Activated T-helper 17 cell treated with anti-CD3 and anti-CD28 coated beads, Interleukin-2, amount 50 U/mL, for 72 hours (primary cell): ENCODE data around the gene KAT14. TPM values are rescaled to one million over a fixed set of nuclear protein-coding genes. Genes with fewer than 3 reads are reported as not detected.
"Not testable (repeated sequence)": the region's sequence is repeated elsewhere in the genome, so short reads cannot be mapped to it uniquely, and the experiment has no call there.

Experiments
- ATAC-seq: fragments of 150-1000 bp; cut with Tn5 transposase; replicated peaks from 2 replicates; pipeline ENCODE4 v1.10.0; 2021; ENCODE audit warnings: mild to moderate bottlenecking, moderate library complexity
- H3K27ac Mint-ChIP-seq: one replicate; pipeline ENCODE4 v1.8.0; 2022; ENCODE audit warnings: mixed read lengths
- H3K27me3 Mint-ChIP-seq: one replicate; pipeline ENCODE4 v1.8.0; 2022; ENCODE audit warnings: mixed read lengths
- H3K36me3 Mint-ChIP-seq: one replicate; pipeline ENCODE4 v1.8.0; 2022; ENCODE audit warnings: low read depth, mild to moderate bottlenecking, mixed read lengths
- H3K4me1 Mint-ChIP-seq: one replicate; pipeline ENCODE4 v1.8.0; 2022; ENCODE audit warnings: mixed read lengths
- H3K4me3 Mint-ChIP-seq: one replicate; pipeline ENCODE4 v1.8.0; 2022; ENCODE audit warnings: mild to moderate bottlenecking, mixed read lengths
- H3K9me3 Mint-ChIP-seq: one replicate; pipeline ENCODE4 v1.8.0; 2022; ENCODE audit warnings: mixed read lengths
- total RNA-seq, 2 donors: library from RNA; stranded (reverse); gene quantifications; one replicate each; pipeline ENCODE4 v1.2.3, GENCODE V29; 2022

The KAT14 gene
- total RNA-seq, 2 donors from 2014 or later: 11.3 to 11.6 TPM

GRCh38 chr20:18224968-18225568 is 87.4 kb downstream of the KAT14 start:
- H3K27ac Mint-ChIP-seq: no peak overlapping the region

GRCh38 chr20:18225632-18226031 is 88.0 kb downstream of the KAT14 start:
- Mint-ChIP-seq H3K4me3 (no peak overlapping the region), H3K27ac (no peak overlapping the region), H3K9me3 (no peaks in the 10 kb centered on the region)

More at GRCh38 chr20:18224968-18225568, 87.4 kb downstream of the KAT14 start:
- Mint-ChIP-seq H3K9me3 (no peaks in the 10 kb centered on the region), H3K36me3 (no peaks in the 10 kb centered on the region), H3K4me3 (no peak overlapping the region), H3K4me1 (no peaks in the 10 kb centered on the region), H3K27me3 (peaks cover 11% of the 10 kb centered on the region)
- ATAC-seq: no peak

GRCh38 chr20:18226741-18227140 is 89.1 kb downstream of the KAT14 start:
- not testable (repeated sequence) for ATAC-seq, H3K4me3 Mint-ChIP-seq, H3K27ac Mint-ChIP-seq, H3K27me3 Mint-ChIP-seq, H3K9me3 Mint-ChIP-seq, H3K4me1 Mint-ChIP-seq, H3K36me3 Mint-ChIP-seq

More at GRCh38 chr20:18225632-18226031, 88.0 kb downstream of the KAT14 start:
- peaks cover 11% of the 10 kb centered on the region for H3K27me3 Mint-ChIP-seq
- no peak for ATAC-seq
- H3K4me1 Mint-ChIP-seq: no peaks in the 10 kb centered on the region
- H3K36me3 Mint-ChIP-seq: no peaks in the 10 kb centered on the region

- no peak overlapping the region for H3K27ac Mint-ChIP-seq
- H3K36me3 Mint-ChIP-seq: no peaks in the 10 kb centered on the region
- H3K9me3 Mint-ChIP-seq: peaks cover 3% of the 10 kb centered on the region
- H3K4me1 Mint-ChIP-seq: no peaks in the 10 kb centered on the region
- H3K4me3 Mint-ChIP-seq: no peak overlapping the region
- no peak for ATAC-seq
- peaks cover 7% of the 10 kb centered on the region for H3K27me3 Mint-ChIP-seq
These were observed 95.8 kb downstream of the KAT14 start for GRCh38 chr20:18233408-18233943.

Other genes with a start within 250 kb of the KAT14 start
- 100 to 1,000 TPM; 175 to 201 TPM for gene SNX5, start 169.1 kb upstream of the KAT14 start, total RNA-seq
- gene MGME1, start 168.8 kb upstream of the KAT14 start, total RNA-seq: 10 to 100 TPM; 24.2 to 33.2 TPM
- not detected for gene OVOL2, start 79.9 kb upstream of the KAT14 start, total RNA-seq
- 1 to 10 TPM; 8.2 to 8.4 TPM for gene PET117, start within 50 bp of the KAT14 start, total RNA-seq
- gene ZNF133, start 150.7 kb downstream of the KAT14 start, total RNA-seq: 1 to 10 TPM; 6.4 to 8.4 TPM